RCC 7860 (cell line): ENCODE data around the gene IDUA.
A peak's percentile ranks its signal among the peaks of the same experiment; 100 is the strongest.

Experiments
- DNase-seq: peaks from one replicate; pipeline ENCODE4 v3.0.0-alpha.2; 2015; ENCODE audit warnings: low spot score
- FAIRE-seq: peaks from 2 replicates; lab custom pipeline; 2012; peaks lifted over from hg19 to GRCh38; lab: Jason Lieb, UNC

The IDUA gene

GRCh38 chr4:985123-985830, 1.6 kb upstream of the IDUA start:
- DNase-seq (no peak), FAIRE-seq (no peak)

DNA sequence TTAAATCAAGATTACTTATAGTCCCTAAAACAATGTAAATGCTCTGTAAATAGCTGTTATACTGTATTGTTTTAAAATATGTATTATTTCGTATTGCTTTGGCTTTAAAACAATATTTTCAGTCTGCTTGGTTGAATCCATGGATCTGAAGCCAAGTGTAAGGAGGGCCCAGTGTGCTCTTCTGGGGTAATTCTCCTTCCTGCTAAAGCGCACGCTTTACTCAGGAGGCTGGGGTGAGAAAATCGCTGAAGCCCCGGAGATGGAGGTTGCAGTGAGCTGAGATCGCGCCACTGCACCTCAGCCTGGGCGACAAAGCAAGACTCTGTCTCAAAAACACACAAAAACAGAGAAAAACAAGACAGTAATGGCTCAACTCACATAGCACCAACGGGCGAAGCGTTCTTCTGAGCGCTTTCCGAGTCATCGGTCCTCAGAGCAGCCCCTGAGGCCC, 391 bp upstream of the IDUA start:
- DNase-seq (no peak), FAIRE-seq (no peak)

- DNase-seq (peak; percentile 85), FAIRE-seq (peak; percentile 42)
Measured at GRCh38 chr4:987624-988513, 1.0 kb downstream of the IDUA start.

- FAIRE-seq (no peak), DNase-seq (no peak)
Measured at GRCh38 chr4:988726-989721, 2.2 kb downstream of the IDUA start.

GRCh38 chr4:989722-990471, 3.1 kb downstream of the IDUA start:
- FAIRE-seq (no peak), DNase-seq (no peak)

- DNase-seq (no peak), FAIRE-seq (no peak)
Measured at GRCh38 chr4:990746-991367, 4.0 kb downstream of the IDUA start.

DNA sequence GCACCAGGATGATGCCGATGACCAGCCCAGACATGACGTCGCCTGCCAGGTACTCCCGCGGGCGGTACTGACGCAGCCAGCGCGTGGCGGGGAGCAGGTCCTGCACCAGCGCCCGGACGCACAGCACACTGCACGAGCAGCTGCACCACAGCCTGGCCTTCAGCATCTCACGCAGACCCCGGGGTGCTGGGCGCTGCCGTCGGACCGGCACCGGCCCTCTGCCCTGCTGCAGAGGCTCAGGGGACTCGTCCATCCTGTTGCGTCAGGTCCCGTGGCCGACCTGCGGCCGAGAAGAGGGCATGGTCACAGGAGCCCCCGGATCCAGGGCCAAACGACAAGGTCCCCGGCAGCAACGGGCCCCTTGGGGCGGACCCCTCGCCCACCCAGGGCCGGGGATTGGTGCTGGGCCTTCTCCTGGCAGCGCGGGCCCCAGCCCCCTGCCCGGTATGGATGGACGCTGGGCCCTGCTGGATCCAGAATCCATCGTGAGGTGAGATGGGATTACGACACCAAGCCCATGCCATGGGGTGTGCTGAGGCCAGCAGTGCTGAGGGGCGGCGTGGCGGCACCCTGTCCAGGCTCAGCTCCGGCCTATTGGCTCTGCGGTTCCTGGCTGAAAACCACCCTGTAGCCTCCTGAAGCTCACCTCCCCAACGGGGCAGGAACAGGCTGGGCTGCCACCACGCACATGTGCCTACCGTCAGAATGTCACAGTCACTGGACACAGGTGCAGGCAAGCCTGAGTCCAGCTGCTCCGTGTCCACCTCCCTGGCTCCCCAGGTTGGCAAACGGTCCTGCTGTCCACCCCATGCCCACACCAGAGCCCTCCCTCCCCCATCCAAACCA, 4.8 kb downstream of the IDUA start:
- DNase-seq (no peak), FAIRE-seq (no peak)

DNA sequence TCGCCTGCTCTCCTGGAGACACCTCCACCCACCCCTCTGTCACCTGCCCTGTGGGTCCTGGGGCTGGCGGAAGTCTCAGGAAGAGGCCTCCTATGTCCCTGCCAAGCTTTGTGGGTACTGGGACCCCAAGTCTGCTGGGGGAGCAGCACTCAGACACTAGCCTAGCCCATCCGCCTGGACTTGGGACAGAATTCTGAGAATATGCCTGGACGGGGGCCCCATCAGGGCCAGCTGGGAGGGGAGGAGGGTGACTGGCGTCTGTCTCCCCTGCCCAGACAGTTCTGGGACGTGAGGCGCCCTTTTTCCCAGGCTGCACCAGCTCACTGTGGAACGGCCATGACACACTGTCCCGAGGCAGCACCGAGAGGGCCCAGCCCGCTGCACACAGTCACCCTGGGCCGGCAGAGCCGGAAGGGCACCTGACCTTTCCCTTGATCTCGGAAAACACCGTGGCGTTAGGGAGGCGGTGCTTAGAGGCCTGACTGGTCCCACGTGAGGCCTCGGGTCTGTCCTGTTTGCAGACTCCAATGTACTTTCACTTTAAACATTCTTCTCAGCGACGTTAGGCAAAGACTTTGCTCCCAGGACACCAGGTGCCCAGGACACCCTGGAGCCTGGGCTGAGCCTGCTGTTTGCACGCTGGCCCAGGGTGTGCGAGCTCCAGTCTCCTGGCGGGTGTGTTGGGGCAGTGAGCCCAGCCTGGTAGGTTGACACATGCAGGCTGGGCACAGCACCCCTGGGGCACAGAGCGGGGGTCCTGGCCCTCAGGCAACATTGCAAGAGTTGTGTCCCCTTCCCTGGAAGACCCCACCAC, 5.7 kb downstream of the IDUA start:
- FAIRE-seq = peak; percentile 89
- peak; percentile 94 for DNase-seq

DNA sequence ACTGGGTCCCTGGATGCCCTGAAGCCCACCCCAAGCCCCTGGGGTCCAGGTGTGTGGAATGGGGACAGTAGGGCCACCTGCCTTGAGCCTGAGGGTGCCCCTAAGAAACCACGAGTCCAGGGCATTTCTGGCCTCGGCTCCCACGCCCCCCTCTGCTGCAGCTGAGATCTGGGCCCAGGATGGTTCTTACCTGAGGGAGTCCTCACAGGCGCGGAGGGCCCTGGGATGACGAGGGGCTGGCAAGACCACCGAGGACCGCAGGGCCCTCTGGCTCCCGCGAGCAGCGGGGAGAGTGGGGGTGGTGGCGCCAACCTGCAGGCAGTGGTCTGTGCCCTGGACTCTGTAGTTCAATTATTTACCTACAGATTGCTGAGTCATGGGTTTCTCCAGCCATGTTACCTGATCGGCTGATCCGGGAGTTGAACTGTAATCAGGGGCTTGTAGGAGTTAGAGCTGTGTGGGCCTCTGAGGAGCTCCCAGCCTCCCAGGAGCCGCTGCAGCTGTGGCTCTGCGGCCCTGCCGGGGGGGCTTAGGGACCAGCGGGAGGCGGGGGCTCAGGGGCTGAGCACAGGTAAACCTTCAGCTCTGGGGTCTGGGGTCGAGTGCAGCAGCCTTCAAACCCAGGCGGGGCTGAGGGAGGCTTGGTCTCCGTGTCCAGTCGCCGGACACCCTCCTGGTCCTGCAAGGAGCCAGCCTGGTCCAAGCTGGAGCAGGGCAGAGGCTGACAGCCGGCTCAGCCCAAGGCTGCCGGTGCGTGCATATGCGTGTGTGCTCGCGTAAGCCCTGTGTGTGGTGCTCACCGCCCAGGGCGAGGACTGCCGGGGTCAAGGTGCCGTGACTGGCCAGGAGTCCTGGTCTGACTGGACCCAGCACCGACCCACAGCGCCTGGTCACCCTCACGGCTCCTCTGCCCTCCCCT, 6.5 kb downstream of the IDUA start, which contains the start of gene SLC26A1:
TSS of gene SLC26A1 (minus strand) at position 294 of the 919 bp plus-strand sequence. CDS start 1,701 bp downstream, outside the sequence.
- FAIRE-seq = peak; percentile 53
- peak; percentile 80 for DNase-seq

- FAIRE-seq (no peak), DNase-seq (no peak)
Measured at GRCh38 chr4:995311-996026, 8.6 kb downstream of the IDUA start.

- no peak for DNase-seq
- FAIRE-seq = no peak
Measured at GRCh38 chr4:996030-996996, 9.5 kb downstream of the IDUA start.

DNA sequence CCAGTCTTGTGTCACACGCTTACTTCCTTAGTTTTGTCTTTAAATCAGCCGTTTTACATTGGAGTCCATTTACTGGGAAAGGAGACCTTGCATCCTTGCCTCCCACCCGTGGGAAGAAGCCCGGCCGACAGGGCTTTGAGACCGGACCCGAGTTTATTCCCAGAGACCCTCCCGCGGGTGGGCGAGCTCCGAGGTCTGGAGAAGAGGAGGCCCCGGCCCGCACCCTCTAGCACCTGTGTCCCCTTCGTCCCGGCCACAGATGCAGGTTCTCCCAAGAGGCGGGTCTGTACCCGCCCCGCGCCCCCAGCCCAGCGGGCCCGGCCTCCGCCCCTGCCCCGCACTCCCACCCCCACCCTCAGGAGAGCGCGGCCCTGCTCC, 10.1 kb downstream of the IDUA start:
- no peak for DNase-seq

GRCh38 chr4:997375-998071, 10.7 kb downstream of the IDUA start:
- DNase-seq = no peak
- FAIRE-seq = no peak

More for the DNA sequence above, 10.1 kb downstream of the IDUA start:
- no peak for FAIRE-seq

- FAIRE-seq = no peak
- no peak for DNase-seq
Measured at GRCh38 chr4:998096-998691, 11.3 kb downstream of the IDUA start.
